Epidermal melanocyte (primary cell): ENCODE measurements around the gene LMX1B.
A peak's percentile ranks its signal among the peaks of the same experiment; 100 is the strongest.

Source experiments
- DNase-seq: peaks from one replicate; pipeline ENCODE4 v3.0.0; 2011; ENCODE audit warnings: low spot score; ENCODE audit not compliant: insufficient read length

The LMX1B gene

GRCh38 chr9:126617823-126618165 lies 4.1 kb downstream of the LMX1B start:
- no peak for DNase-seq

GRCh38 chr9:126618190-126618584 lies 4.5 kb downstream of the LMX1B start:
- no peak for DNase-seq

- no peak for DNase-seq
These were observed 5.0 kb downstream of the LMX1B start for GRCh38 chr9:126618585-126619360.

GRCh38 chr9:126619361-126620135 lies 5.8 kb downstream of the LMX1B start:
- peak; percentile 7 for DNase-seq

- no peak for DNase-seq
These were observed 6.8 kb downstream of the LMX1B start for GRCh38 chr9:126620478-126620877.

GRCh38 chr9:126621061-126621918 lies 7.6 kb downstream of the LMX1B start:
- peak; percentile 10 for DNase-seq

- peak; percentile 16 for DNase-seq
These were observed 8.4 kb downstream of the LMX1B start for GRCh38 chr9:126621919-126622735.

GRCh38 chr9:126623314-126623666 lies 9.6 kb downstream of the LMX1B start:
- DNase-seq, result no peak

- no peak for DNase-seq
These were observed 10.1 kb downstream of the LMX1B start for GRCh38 chr9:126623667-126624478.

GRCh38 chr9:126624479-126624826 lies 10.7 kb downstream of the LMX1B start:
- DNase-seq, result no peak

GRCh38 chr9:126624912-126625311 lies 11.2 kb downstream of the LMX1B start:
- no peak for DNase-seq

GRCh38 chr9:126625329-126626126 lies 11.8 kb downstream of the LMX1B start:
- DNase-seq, result no peak

- no peak for DNase-seq
These were observed 12.6 kb downstream of the LMX1B start for GRCh38 chr9:126626127-126626925.

- DNase-seq, result no peak
These were observed 13.2 kb downstream of the LMX1B start for GRCh38 chr9:126626926-126627233.

- DNase-seq, result no peak
These were observed 14.4 kb downstream of the LMX1B start for GRCh38 chr9:126628146-126628545.

- no peak for DNase-seq
These were observed 15.4 kb downstream of the LMX1B start for GRCh38 chr9:126628969-126629674.

GRCh38 chr9:126630458-126631237 lies 16.9 kb downstream of the LMX1B start:
- no peak for DNase-seq
